RWPE2 (cell line): ENCODE data around the gene OR5AC2.

Experiments
- ATAC-seq: fragments of 200-7000 bp; cut with Tn5 transposase; 3 replicates; pipeline ENCODE4 v1.9.1; 2021; ENCODE audit warnings: low read depth
- DNase-seq: peaks from one replicate; pipeline ENCODE4 v3.0.0-alpha.2; 2020; ENCODE audit warnings: low spot score
- H3K27ac ChIP-seq: fragments of 450-650 bp; 2 replicates; pipeline ENCODE4 v1.5.1; 2017; ENCODE audit warnings: mild to moderate bottlenecking; ENCODE audit not compliant: poor library complexity, severe bottlenecking
- H3K27me3 ChIP-seq: fragments of 250-450 bp; sonication (Bioruptor Pico); 2 replicates; pipeline ENCODE4 v1.5.1; 2021; ENCODE audit warnings: mild to moderate bottlenecking, moderate library complexity; ENCODE audit not compliant: insufficient read depth, poor library complexity, severe bottlenecking
- H3K36me3 ChIP-seq: fragments of 250-450 bp; sonication (Bioruptor Pico); 2 replicates; pipeline ENCODE4 v1.5.1; 2020; ENCODE audit warnings: low read depth, mild to moderate bottlenecking, moderate library complexity
- H3K4me1 ChIP-seq: fragments of 250-450 bp; sonication (Bioruptor Pico); 2 replicates; pipeline ENCODE4 v1.5.1; 2021; ENCODE audit warnings: mild to moderate bottlenecking, moderate library complexity; ENCODE audit not compliant: insufficient read depth, poor library complexity, severe bottlenecking
- H3K4me3 ChIP-seq: fragments of 250-450 bp; sonication (Bioruptor Pico); 2 replicates; pipeline ENCODE4 v1.5.1; 2021; ENCODE audit warnings: mild to moderate bottlenecking, moderate library complexity; ENCODE audit not compliant: severe bottlenecking
- H3K9me3 ChIP-seq: fragments of 250-450 bp; sonication (Bioruptor Pico); 2 replicates; pipeline ENCODE4 v1.5.1; 2021; ENCODE audit warnings: mild to moderate bottlenecking, moderate library complexity; ENCODE audit not compliant: severe bottlenecking
- TF ChIP-seq, protein P1 (sequence below): fragments of 450-650 bp; IDR thresholded peaks from one replicate; pipeline ENCODE4 v1.5.1; 2017; ENCODE audit warnings: mild to moderate bottlenecking, moderate library complexity; ENCODE audit not compliant: poor library complexity, severe bottlenecking

The OR5AC2 gene

GRCh38 chr3:98130421-98130820, 43.4 kb downstream of the OR5AC2 start, which contains the start of gene OR5H1:
Gene OR5H1, plus strand, starts transcription at chr3:98130721. Its CDS starts 1,977 bp downstream, at chr3:98132698.
- DNase-seq (no peak), ATAC-seq (no peak)
- no peaks in the 10 kb centered on the region for H3K36me3 ChIP-seq
- no peak within 1 kb of the TSS for H3K27ac ChIP-seq
- no peak within 1 kb of the TSS for H3K4me3 ChIP-seq
- no peaks in the 10 kb centered on the region for H3K9me3 ChIP-seq
- TF ChIP-seq, protein P1, sequence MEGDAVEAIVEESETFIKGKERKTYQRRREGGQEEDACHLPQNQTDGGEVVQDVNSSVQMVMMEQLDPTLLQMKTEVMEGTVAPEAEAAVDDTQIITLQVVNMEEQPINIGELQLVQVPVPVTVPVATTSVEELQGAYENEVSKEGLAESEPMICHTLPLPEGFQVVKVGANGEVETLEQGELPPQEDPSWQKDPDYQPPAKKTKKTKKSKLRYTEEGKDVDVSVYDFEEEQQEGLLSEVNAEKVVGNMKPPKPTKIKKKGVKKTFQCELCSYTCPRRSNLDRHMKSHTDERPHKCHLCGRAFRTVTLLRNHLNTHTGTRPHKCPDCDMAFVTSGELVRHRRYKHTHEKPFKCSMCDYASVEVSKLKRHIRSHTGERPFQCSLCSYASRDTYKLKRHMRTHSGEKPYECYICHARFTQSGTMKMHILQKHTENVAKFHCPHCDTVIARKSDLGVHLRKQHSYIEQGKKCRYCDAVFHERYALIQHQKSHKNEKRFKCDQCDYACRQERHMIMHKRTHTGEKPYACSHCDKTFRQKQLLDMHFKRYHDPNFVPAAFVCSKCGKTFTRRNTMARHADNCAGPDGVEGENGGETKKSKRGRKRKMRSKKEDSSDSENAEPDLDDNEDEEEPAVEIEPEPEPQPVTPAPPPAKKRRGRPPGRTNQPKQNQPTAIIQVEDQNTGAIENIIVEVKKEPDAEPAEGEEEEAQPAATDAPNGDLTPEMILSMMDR = no peak
- no peaks in the 10 kb centered on the region for H3K4me1 ChIP-seq
- no peaks in the 10 kb centered on the region for H3K27me3 ChIP-seq

DNA sequence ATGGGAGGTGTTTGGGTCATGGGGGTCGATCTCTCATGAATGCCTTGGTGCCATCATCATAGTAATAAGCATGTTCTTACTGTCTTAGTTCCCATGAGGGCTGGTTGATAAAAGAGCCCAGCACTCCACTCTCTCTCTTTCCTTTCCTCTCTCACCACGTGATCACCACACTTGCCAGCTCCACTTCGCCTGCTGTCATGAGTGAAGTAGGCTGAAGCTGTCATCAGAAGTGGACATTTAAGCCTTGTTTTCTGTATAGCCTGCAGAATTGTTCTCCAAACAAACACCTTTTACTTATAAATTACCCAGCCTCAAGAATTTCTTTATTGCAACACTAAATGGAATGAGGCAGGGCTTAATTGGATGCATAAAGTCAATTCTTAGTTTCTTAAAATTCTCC, 49.7 kb downstream of the OR5AC2 start:
- no peaks in the 10 kb centered on the region for H3K4me1 ChIP-seq
- no peak overlapping the region for H3K4me3 ChIP-seq
- no peaks in the 10 kb centered on the region for H3K9me3 ChIP-seq
- H3K27ac ChIP-seq = no peak overlapping the region
- DNase-seq = no peak
- TF ChIP-seq, protein P1 = no peak
- H3K27me3 ChIP-seq = no peaks in the 10 kb centered on the region
- no peak for ATAC-seq
- H3K36me3 ChIP-seq = no peaks in the 10 kb centered on the region
